Vagina (tissue), 2 donors: ENCODE results near the gene MAVS.

Source experiments
- CTCF ChIP-seq, 3 experiments: fragments of 450-650 bp in 2 of 3; fragments of 200-600 bp in 1 of 3; sonication (generic) in 1 of 3; IDR thresholded peaks; one replicate each; pipeline ENCODE4 v1.5.1; 2017 to 2019; ENCODE audit warnings: antibody characterized with exemption in 3 of 3, mild to moderate bottlenecking in 2 of 3, moderate library complexity in 2 of 3
- POLR2A ChIP-seq, 2 donors: fragments of 450-650 bp; IDR thresholded peaks; one replicate each; pipeline ENCODE4 v1.6.1; 2017; ENCODE audit warnings: antibody characterized with exemption in 2 of 2, mild to moderate bottlenecking in 2 of 2, moderate library complexity in 2 of 2
- POLR2AphosphoS5 ChIP-seq, 2 donors: sonication (generic); formaldehyde crosslinking; IDR thresholded peaks; one replicate each; pipeline ENCODE4 v1.9.0; 2017; ENCODE audit warnings: antibody characterized with exemption in 2 of 2, mild to moderate bottlenecking in 2 of 2, low read depth in 1 of 2; ENCODE audit not compliant: insufficient read depth in 1 of 2

- TF ChIP-seq CTCF (IDR thresholded peaks at IDR 0.05) (no peak), POLR2A (IDR thresholded peaks at IDR 0.05) (no peak), POLR2AphosphoS5 (IDR thresholded peaks at IDR 0.05; ENCODE audit: insufficient read depth in 1 of 2, low read depth in 1 of 2) (no peak)
Observed at GRCh38 chr20:3800878-3801260, 45.8 kb upstream of the MAVS start.
